ENCODE data around the gene GNG2.

The GNG2 gene

DNA sequence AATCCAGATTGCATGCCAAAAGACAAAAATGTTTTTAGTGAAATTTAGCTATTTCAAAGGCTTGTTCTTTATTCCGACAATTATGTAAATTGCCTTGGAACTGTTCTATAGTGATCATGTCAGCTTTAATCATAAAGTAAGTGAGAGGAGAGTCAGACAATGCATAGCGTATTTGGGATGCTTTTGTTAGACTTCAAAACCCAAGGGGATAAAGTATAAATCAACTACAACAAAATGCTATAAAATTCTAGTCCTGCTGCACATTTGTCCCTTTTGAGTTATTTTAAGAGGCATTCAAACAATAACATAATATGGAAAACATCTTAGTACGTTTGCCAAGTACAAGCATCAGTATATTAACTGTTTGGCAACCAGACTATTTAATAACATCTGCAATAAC lies 140.3 kb downstream of the GNG2 start:
- TF ChIP-seq, protein P1, sequence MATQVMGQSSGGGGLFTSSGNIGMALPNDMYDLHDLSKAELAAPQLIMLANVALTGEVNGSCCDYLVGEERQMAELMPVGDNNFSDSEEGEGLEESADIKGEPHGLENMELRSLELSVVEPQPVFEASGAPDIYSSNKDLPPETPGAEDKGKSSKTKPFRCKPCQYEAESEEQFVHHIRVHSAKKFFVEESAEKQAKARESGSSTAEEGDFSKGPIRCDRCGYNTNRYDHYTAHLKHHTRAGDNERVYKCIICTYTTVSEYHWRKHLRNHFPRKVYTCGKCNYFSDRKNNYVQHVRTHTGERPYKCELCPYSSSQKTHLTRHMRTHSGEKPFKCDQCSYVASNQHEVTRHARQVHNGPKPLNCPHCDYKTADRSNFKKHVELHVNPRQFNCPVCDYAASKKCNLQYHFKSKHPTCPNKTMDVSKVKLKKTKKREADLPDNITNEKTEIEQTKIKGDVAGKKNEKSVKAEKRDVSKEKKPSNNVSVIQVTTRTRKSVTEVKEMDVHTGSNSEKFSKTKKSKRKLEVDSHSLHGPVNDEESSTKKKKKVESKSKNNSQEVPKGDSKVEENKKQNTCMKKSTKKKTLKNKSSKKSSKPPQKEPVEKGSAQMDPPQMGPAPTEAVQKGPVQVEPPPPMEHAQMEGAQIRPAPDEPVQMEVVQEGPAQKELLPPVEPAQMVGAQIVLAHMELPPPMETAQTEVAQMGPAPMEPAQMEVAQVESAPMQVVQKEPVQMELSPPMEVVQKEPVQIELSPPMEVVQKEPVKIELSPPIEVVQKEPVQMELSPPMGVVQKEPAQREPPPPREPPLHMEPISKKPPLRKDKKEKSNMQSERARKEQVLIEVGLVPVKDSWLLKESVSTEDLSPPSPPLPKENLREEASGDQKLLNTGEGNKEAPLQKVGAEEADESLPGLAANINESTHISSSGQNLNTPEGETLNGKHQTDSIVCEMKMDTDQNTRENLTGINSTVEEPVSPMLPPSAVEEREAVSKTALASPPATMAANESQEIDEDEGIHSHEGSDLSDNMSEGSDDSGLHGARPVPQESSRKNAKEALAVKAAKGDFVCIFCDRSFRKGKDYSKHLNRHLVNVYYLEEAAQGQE (IDR thresholded peaks at IDR 0.05; ENCODE audit: insufficient read depth in 1 of 2, low read depth in 2 of 2, low read length in 2 of 2) = no peak
- no peak for TF ChIP-seq POLR2AphosphoS5 (IDR thresholded peaks at IDR 0.05; ENCODE audit: low read depth, low read length)
- no peak for TF ChIP-seq SIN3A (IDR thresholded peaks at IDR 0.05; ENCODE audit: borderline replicate concordance, insufficient read depth, low read length)
- no peak for TF ChIP-seq FOXP2 (optimal IDR thresholded peaks at IDR 0.05; ENCODE audit: borderline replicate concordance, extremely low read depth, extremely low read length, insufficient read depth)
- no peak for TF ChIP-seq TAF1 (IDR thresholded peaks at IDR 0.05; ENCODE audit: borderline replicate concordance, insufficient read depth, low read length)

DNA sequence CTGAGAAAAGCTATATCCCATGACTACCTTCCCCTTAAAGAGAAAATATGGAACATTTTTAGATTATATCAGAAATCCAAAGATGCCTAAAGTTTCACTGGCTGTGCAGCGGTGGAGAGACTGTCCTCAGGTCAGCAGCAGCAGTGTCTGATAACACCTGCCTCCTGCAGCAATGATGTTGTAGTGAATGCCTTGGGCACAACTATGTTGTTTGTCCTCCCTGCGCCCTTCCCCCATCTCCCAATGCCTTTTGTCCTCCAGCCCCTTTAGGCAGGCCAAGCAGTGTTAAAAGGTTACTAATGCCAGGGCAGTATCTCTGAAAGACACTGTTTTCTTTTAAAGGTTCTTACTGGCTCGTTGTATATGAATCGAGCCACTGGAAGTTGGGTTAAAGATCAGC lies 142.1 kb downstream of the GNG2 start:
- TF ChIP-seq POLR2AphosphoS5 (IDR thresholded peaks at IDR 0.05; ENCODE audit: low read depth, low read length) (no peak), FOXP2 (optimal IDR thresholded peaks at IDR 0.05; ENCODE audit: borderline replicate concordance, extremely low read depth, extremely low read length, insufficient read depth) (no peak), TAF1 (IDR thresholded peaks at IDR 0.05; ENCODE audit: borderline replicate concordance, insufficient read depth, low read length) (no peak), SIN3A (IDR thresholded peaks at IDR 0.05; ENCODE audit: borderline replicate concordance, insufficient read depth, low read length) (no peak)
- TF ChIP-seq, protein P1 (IDR thresholded peaks at IDR 0.05; ENCODE audit: insufficient read depth in 1 of 2, low read depth in 2 of 2, low read length in 2 of 2) = no peak

DNA sequence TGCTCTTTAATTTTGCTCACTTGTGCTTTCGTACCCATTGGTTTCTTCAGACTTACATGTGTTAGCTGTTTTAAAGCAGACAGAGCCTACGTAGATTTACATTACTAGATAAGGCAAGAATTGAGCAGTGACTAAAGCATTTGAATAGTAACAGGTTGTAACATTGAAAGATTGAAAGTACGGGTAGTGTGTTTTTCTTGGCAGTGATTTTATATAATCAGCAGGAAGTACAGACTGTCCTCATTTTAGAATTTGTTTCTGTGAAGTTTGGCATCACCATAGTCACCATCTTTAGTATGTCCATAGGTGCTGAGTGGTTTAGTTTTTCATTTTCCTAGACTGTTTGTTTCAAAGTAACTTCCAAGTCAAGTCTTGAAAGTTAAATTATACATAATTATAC lies 142.9 kb downstream of the GNG2 start:
- TF ChIP-seq FOXP2 (optimal IDR thresholded peaks at IDR 0.05; ENCODE audit: borderline replicate concordance, extremely low read depth, extremely low read length, insufficient read depth) (no peak), TAF1 (IDR thresholded peaks at IDR 0.05; ENCODE audit: borderline replicate concordance, insufficient read depth, low read length) (no peak), SIN3A (IDR thresholded peaks at IDR 0.05; ENCODE audit: borderline replicate concordance, insufficient read depth, low read length) (no peak)
- TF ChIP-seq, protein P1 (IDR thresholded peaks at IDR 0.05; ENCODE audit: insufficient read depth in 1 of 2, low read depth in 2 of 2, low read length in 2 of 2) = no peak

DNA sequence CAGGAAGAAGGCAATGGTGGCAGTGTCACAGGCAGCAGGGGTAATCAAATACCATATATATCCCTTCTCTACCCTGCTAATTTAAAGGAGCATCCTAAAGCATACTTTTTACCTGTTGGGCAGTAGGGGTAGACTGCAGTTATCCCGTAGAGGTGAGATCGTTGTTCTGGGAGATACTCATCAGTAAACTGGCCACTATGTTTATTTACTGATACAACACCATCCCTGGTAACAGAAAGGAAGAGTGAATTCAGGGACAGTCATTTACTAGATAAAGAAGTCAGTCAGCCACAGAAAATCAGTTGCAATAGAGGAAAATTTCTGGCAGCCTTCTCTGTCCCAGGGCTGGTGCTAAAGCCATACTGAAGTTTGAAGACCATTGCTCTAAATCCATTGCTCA lies 145.2 kb downstream of the GNG2 start:
- TF ChIP-seq, protein P1 (IDR thresholded peaks at IDR 0.05; ENCODE audit: insufficient read depth in 1 of 2, low read depth in 2 of 2, low read length in 2 of 2) = no peak
- TF ChIP-seq POLR2AphosphoS5 (IDR thresholded peaks at IDR 0.05; ENCODE audit: low read depth, low read length) (no peak), FOXP2 (optimal IDR thresholded peaks at IDR 0.05; ENCODE audit: borderline replicate concordance, extremely low read depth, extremely low read length, insufficient read depth) (no peak), SIN3A (IDR thresholded peaks at IDR 0.05; ENCODE audit: borderline replicate concordance, insufficient read depth, low read length) (no peak), TAF1 (IDR thresholded peaks at IDR 0.05; ENCODE audit: borderline replicate concordance, insufficient read depth, low read length) (no peak)

DNA sequence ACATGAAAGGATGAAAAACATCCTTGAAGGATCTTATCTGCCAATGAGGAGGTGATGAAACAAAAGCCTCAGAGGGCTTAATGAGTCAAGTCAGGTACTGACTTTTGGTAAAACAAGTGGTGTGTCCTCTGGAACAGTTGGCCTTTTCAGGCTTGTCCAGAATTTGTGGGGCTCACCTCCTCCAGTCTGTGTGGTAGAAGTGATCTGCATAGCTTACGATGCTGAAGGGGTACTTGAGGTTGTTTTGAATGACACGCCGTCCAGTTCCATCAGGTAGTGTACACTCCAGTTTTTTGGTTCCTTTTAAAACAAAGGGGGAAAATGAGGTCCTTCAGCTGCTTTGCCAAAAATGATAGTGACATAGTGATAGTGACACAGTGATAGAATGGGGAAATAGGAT lies 145.9 kb downstream of the GNG2 start:
- TF ChIP-seq FOXP2 (optimal IDR thresholded peaks at IDR 0.05; ENCODE audit: borderline replicate concordance, extremely low read depth, extremely low read length, insufficient read depth) = no peak
- TF ChIP-seq, protein P1 (IDR thresholded peaks at IDR 0.05; ENCODE audit: insufficient read depth in 1 of 2, low read depth in 2 of 2, low read length in 2 of 2) = no peak
- TF ChIP-seq TAF1 (IDR thresholded peaks at IDR 0.05; ENCODE audit: borderline replicate concordance, insufficient read depth, low read length) = no peak
- TF ChIP-seq POLR2AphosphoS5 (IDR thresholded peaks at IDR 0.05; ENCODE audit: low read depth, low read length) = no peak
- no peak for TF ChIP-seq SIN3A (IDR thresholded peaks at IDR 0.05; ENCODE audit: borderline replicate concordance, insufficient read depth, low read length)
